BJ (cell line): Measurements from ENCODE around the gene TMEM52. TPM values are rescaled to one million over a fixed set of nuclear protein-coding genes. Genes with fewer than 3 reads are reported as not detected.
A peak's percentile ranks its signal among the peaks of the same experiment; 100 is the strongest.

Source experiments
- CTCF ChIA-PET: fragments of 350-600 bp; formaldehyde crosslinking; extraction: SDS; loops from one replicate; lab custom pipeline; 2021; ENCODE audit warnings: antibody characterized with exemption, inconsistent platforms; lab: Yijun Ruan, JAX
- POLR2A ChIA-PET: fragments of 300-600 bp; sonication (Branson Sonifier 250); formaldehyde crosslinking; extraction: SDS; loops from one replicate; lab custom pipeline; 2021; ENCODE audit warnings: antibody characterized with exemption; lab: Charles Lee
- DNase-seq: peaks from one replicate; pipeline ENCODE4 v3.0.0-alpha.2; 2011; ENCODE audit warnings: low read depth
- H3K27me3 ChIP-seq: 2 replicates; pipeline ENCODE4 v1.6.0; 2011; ENCODE audit warnings: low read length; ENCODE audit not compliant: control insufficient read depth, insufficient read depth
- H3K36me3 ChIP-seq: 2 replicates; pipeline ENCODE4 v1.5.1; 2011; ENCODE audit warnings: low read length; ENCODE audit not compliant: control insufficient read depth, insufficient read depth
- H3K4me3 ChIP-seq: 2 replicates; pipeline ENCODE4 v1.5.1; 2011; ENCODE audit warnings: low read depth, mild to moderate bottlenecking, control low read depth, low read length
- CTCF ChIP-seq: IDR thresholded peaks from 2 replicates; pipeline ENCODE4 v1.5.1; 2011; ENCODE audit warnings: low read depth, mild to moderate bottlenecking, control low read depth, inconsistent platforms, low read length, moderate library complexity; ENCODE audit not compliant: insufficient read depth
- polyA plus RNA-seq: library from polyadenylated mRNA; depleted of rRNA; stranded (reverse); fragments of >200 nt; gene quantifications from 2 replicates; pipeline ENCODE4 v1.2.3, GENCODE V29; 2011

The TMEM52 gene
- polyA plus RNA-seq, 1 experiment: 1.0 TPM

- no peak for DNase-seq
- ChIA-PET POLR2A (no interaction called here), CTCF (interaction anchor here (1.8 kb wide), 1 partner anchor 89 kb away, joined by 5 read pairs; no protein-coding TSS in a partner anchor)
- TF ChIP-seq CTCF: no peak
- no peak overlapping the region for H3K4me3 ChIP-seq
- H3K36me3 ChIP-seq: no peaks in the 10 kb centered on the region
- H3K27me3 ChIP-seq: 0 out of 2 replicates have a peak, but pooled peaks cover 3% of the 10 kb centered on the region
Observed at GRCh38 chr1:1955621-1956094, 36.6 kb upstream of the TMEM52 start.

GRCh38 chr1:1954831-1955441, 35.9 kb upstream of the TMEM52 start:
- peak; percentile 15; the same call in 1 of the 2 replicates for TF ChIP-seq CTCF
- no peak overlapping the region for H3K4me3 ChIP-seq
- POLR2A ChIA-PET: no interaction called here
- no peaks in the 10 kb centered on the region for H3K36me3 ChIP-seq
- no peak for DNase-seq
- 0 out of 2 replicates have a peak, but pooled peaks cover 3% of the 10 kb centered on the region for H3K27me3 ChIP-seq
- CTCF ChIA-PET: no interaction called here

- H3K27me3 ChIP-seq: peaks cover 3% of the 10 kb centered on the region; the same call in 1 of the 2 replicates
- CTCF ChIA-PET: no interaction called here
- TF ChIP-seq CTCF: no peak
- no peak for DNase-seq
- POLR2A ChIA-PET: no interaction called here
- no peak overlapping the region for H3K4me3 ChIP-seq
- H3K36me3 ChIP-seq: no peaks in the 10 kb centered on the region
Observed at GRCh38 chr1:1954015-1954414, 34.9 kb upstream of the TMEM52 start.

- no peak overlapping the region for H3K4me3 ChIP-seq
- TF ChIP-seq CTCF: no peak
- H3K27me3 ChIP-seq: peaks cover 5% of the 10 kb centered on the region
- POLR2A ChIA-PET: no interaction called here
- CTCF ChIA-PET: no interaction called here
- no peak for DNase-seq
- H3K36me3 ChIP-seq: no peaks in the 10 kb centered on the region
Observed at GRCh38 chr1:1950940-1951339, 31.9 kb upstream of the TMEM52 start.

GRCh38 chr1:1948783-1949182, 29.7 kb upstream of the TMEM52 start:
- POLR2A ChIA-PET: no interaction called here
- DNase-seq: no peak
- no peak for TF ChIP-seq CTCF
- Histone ChIP-seq H3K4me3 (no peak overlapping the region), H3K27me3 (peaks cover 5% of the 10 kb centered on the region), H3K36me3 (no peaks in the 10 kb centered on the region)
- CTCF ChIA-PET: interaction anchor here (2.9 kb wide), 1 partner anchor 96 kb away, joined by 16 read pairs; no protein-coding TSS in a partner anchor
